ENCODE measurements around the gene FHIP1B. TPM values are rescaled to one million over a fixed set of nuclear protein-coding genes. Genes with fewer than 3 reads are reported as not detected.

The FHIP1B gene
- total and polyA plus RNA-seq, 4 donors, result 12.3 to 21.2 (median 16.9) TPM

- H3K27ac ChIP-seq (ENCODE audit: low read depth in 1 of 2, low read length in 2 of 2), result no peak overlapping the region
- H3K27me3 ChIP-seq (ENCODE audit: control insufficient read depth in 4 of 4, insufficient read depth in 4 of 4, low read length in 3 of 4), result peaks cover 0 to 6% (median under 1%) of the 10 kb centered on the region in 4 donors
- peaks cover 0 to under 1% (median 0%) of the 10 kb centered on the region in 4 donors for H3K9me3 ChIP-seq (ENCODE audit: control insufficient read depth in 4 of 4, low read length in 3 of 4)
- no peaks in the 10 kb centered on the region for H3K4me1 ChIP-seq (ENCODE audit: control insufficient read depth in 4 of 4, insufficient read depth in 4 of 4, low read length in 3 of 4)
- H3K4me3 ChIP-seq (ENCODE audit: low read depth in 1 of 3, low read length in 3 of 3), result no peak overlapping the region
- DNase-seq (ENCODE audit: low spot score), result no peak
- TF ChIP-seq FOXA2 (IDR thresholded peaks at IDR 0.05), result no peak
- TF ChIP-seq HNF4A (conservative IDR thresholded peaks at IDR 0.05), result no peak
- no peak for TF ChIP-seq MAX (IDR thresholded peaks at IDR 0.05)
- no peak for TF ChIP-seq JUND (IDR thresholded peaks at IDR 0.05)
- H3K9ac ChIP-seq (ENCODE audit: low read depth in 1 of 2, low read length in 2 of 2), result no peak overlapping the region
- 80% methylated on average over 3 of the region's 3 CpGs for WGBS
- H3K36me3 ChIP-seq (ENCODE audit: control insufficient read depth in 4 of 4, insufficient read depth in 3 of 4, low read depth in 1 of 4, low read length in 3 of 4), result no peaks in the 10 kb centered on the region
Observed at GRCh38 chr11:6271598-6271997, 37.2 kb upstream of the FHIP1B start.

- no peak for TF ChIP-seq REST (IDR thresholded peaks at IDR 0.05)
- TF ChIP-seq RXRA (IDR thresholded peaks at IDR 0.05), result no peak
- no peak for TF ChIP-seq ATF3 (IDR thresholded peaks at IDR 0.05)
- no peak for TF ChIP-seq JUND (IDR thresholded peaks at IDR 0.05)
- TF ChIP-seq FOXA2 (IDR thresholded peaks at IDR 0.05), result no peak
- TF ChIP-seq TAF1 (conservative IDR thresholded peaks at IDR 0.05), result no peak
- no peak for TF ChIP-seq CTCF (IDR thresholded peaks at IDR 0.05; ENCODE audit: low read depth, low read length, missing input control)
- no peak for TF ChIP-seq GABPA (IDR thresholded peaks at IDR 0.05 in 1 of 2, conservative IDR thresholded peaks at IDR 0.05 in 1 of 2)
- TF ChIP-seq MAX (IDR thresholded peaks at IDR 0.05), result no peak
Observed at GRCh38 chr11:6270584-6271246, 36.3 kb upstream of the FHIP1B start.

More at GRCh38 chr11:6270584-6271246, 36.3 kb upstream of the FHIP1B start:
- DNase-seq (ENCODE audit: low spot score), result no peak
- Histone ChIP-seq H3K27ac (ENCODE audit: low read depth in 1 of 2, low read length in 2 of 2) (no peak overlapping the region), H3K4me1 (ENCODE audit: control insufficient read depth in 4 of 4, insufficient read depth in 4 of 4, low read length in 3 of 4) (no peaks in the 10 kb centered on the region), H3K9me3 (ENCODE audit: control insufficient read depth in 4 of 4, low read length in 3 of 4) (no peaks in the 10 kb centered on the region), H3K27me3 (ENCODE audit: control insufficient read depth in 4 of 4, insufficient read depth in 4 of 4, low read length in 3 of 4) (peaks cover 0 to 6% (median 0%) of the 10 kb centered on the region in 4 donors), H3K36me3 (ENCODE audit: control insufficient read depth in 4 of 4, insufficient read depth in 3 of 4, low read depth in 1 of 4, low read length in 3 of 4) (no peaks in the 10 kb centered on the region), H3K9ac (ENCODE audit: low read depth in 1 of 2, low read length in 2 of 2) (no peak overlapping the region), H3K4me3 (ENCODE audit: low read depth in 1 of 3, low read length in 3 of 3) (no peak overlapping the region)
- 89% methylated on average over 41 of the region's 41 CpGs for WGBS
